ENCODE data around the gene DECR2. TPM values are rescaled to one million over a fixed set of nuclear protein-coding genes. Genes with fewer than 3 reads are reported as not detected.
"Not testable (repeated sequence)": the region's sequence is repeated elsewhere in the genome, so short reads cannot be mapped to it uniquely, and the experiment has no call there.

DECR2 gene
- total RNA-seq: 10 to 100 TPM; 11.2 to 12.9 TPM
- long read RNA-seq, donor 1, transcript DECR2-201 (9 exons, 1,615 nt): major isoform, 5 of 9 reads
- long read RNA-seq, donor 1, partial matches to known transcripts: 2 of 9 reads
- long read RNA-seq, donor 1, other reads (novel, unspliced or antisense): 2 of 9 reads
- long read RNA-seq, donor 2, transcript DECR2-201 (9 exons, 1,615 nt): major isoform, 68 of 80 reads
- long read RNA-seq, donor 2, partial matches to known transcripts: 1 of 80 reads
- long read RNA-seq, donor 2, other reads (novel, unspliced or antisense): 11 of 80 reads

- intact Hi-C loops (cut with DNase I): no loop called here
- DNase-seq (ENCODE audit: low spot score): peak; percentile 99
Observed at GRCh38 chr16:401468-402348, at the start of gene DECR2. TSS of gene DECR2 (plus strand) at chr16:401885. CDS start at chr16:401964, 79 bp downstream.

GRCh38 chr16:352547-353403 is 48.9 kb upstream of the DECR2 start, which contains the start of gene AXIN1:
TSS of gene AXIN1 (minus strand) at chr16:352723. CDS start at chr16:347025, 5,698 bp downstream.
- DNase-seq (ENCODE audit: low spot score): peak; percentile 99
- intact Hi-C loops (cut with DNase I): no loop called here

GRCh38 chr16:353404-354290 is 48.0 kb upstream of the DECR2 start:
- intact Hi-C loops (cut with DNase I): no loop called here
- peak; percentile 84 for DNase-seq (ENCODE audit: low spot score)

- DNase-seq (ENCODE audit: low spot score): no peak
- intact Hi-C loops (cut with DNase I): no loop called here
Observed at GRCh38 chr16:354291-354881, 47.3 kb upstream of the DECR2 start.

- no peak for DNase-seq (ENCODE audit: low spot score)
- intact Hi-C loops (cut with DNase I): no loop called here
Observed at GRCh38 chr16:354971-355461, 46.7 kb upstream of the DECR2 start.

- intact Hi-C loops (cut with DNase I): no loop called here
- no peak for DNase-seq (ENCODE audit: low spot score)
Observed at GRCh38 chr16:356741-357140, 44.9 kb upstream of the DECR2 start.

GRCh38 chr16:359067-359763 is 42.5 kb upstream of the DECR2 start:
- DNase-seq (ENCODE audit: low spot score): peak; percentile 79
- intact Hi-C loops (cut with DNase I): no loop called here

- peak; percentile 74 for DNase-seq (ENCODE audit: low spot score)
- intact Hi-C loops (cut with DNase I): no loop called here
Observed at GRCh38 chr16:359871-360697, 41.6 kb upstream of the DECR2 start.

- intact Hi-C loops (cut with DNase I): no loop called here
- peak; percentile 77 for DNase-seq (ENCODE audit: low spot score)
Observed at GRCh38 chr16:360698-361336, 40.9 kb upstream of the DECR2 start.

GRCh38 chr16:361341-361871 is 40.3 kb upstream of the DECR2 start:
- intact Hi-C loops (cut with DNase I): no loop called here
- DNase-seq (ENCODE audit: low spot score): no peak

- DNase-seq (ENCODE audit: low spot score): peak; percentile 93
- intact Hi-C loops (cut with DNase I): no loop called here
Observed at GRCh38 chr16:361872-362701, 39.6 kb upstream of the DECR2 start.

GRCh38 chr16:362702-362999 is 39.0 kb upstream of the DECR2 start:
- intact Hi-C loops (cut with DNase I): not testable (repeated sequence)

GRCh38 chr16:363110-363765 is 38.4 kb upstream of the DECR2 start:
- no peak for DNase-seq (ENCODE audit: low spot score)
- intact Hi-C loops (cut with DNase I): no loop called here

More at GRCh38 chr16:362702-362999, 39.0 kb upstream of the DECR2 start:
- DNase-seq (ENCODE audit: low spot score): not testable (repeated sequence)

GRCh38 chr16:363766-364490 is 37.8 kb upstream of the DECR2 start:
- intact Hi-C loops (cut with DNase I): no loop called here
- DNase-seq (ENCODE audit: low spot score): no peak
